ENCODE results near the gene TCEANC2.

GRCh38 chr1:54105736-54106269, 52.4 kb downstream of the TCEANC2 start:
- TF ChIP-seq CTCF (IDR thresholded peaks at IDR 0.05; ENCODE audit: low read depth, low read length) = no peak
- TF ChIP-seq EZH2phosphoT487 (IDR thresholded peaks at IDR 0.05; ENCODE audit: low read depth) = no peak
